GM04504 (cell line): ENCODE data around the gene SSU72.
"Not testable (repeated sequence)": the region's sequence is repeated elsewhere in the genome, so short reads cannot be mapped to it uniquely, and the experiment has no call there.

ENCODE experiments used
- DNase-seq: peaks from one replicate; pipeline ENCODE4 v3.0.0-alpha.2; 2012; ENCODE audit warnings: low read depth

SSU72 gene

GRCh38 chr1:1540818-1541628, 33.6 kb downstream of the SSU72 start:
- DNase-seq: no peak

- peak; percentile 41 for DNase-seq
Observed at GRCh38 chr1:1540090-1540817, 34.4 kb downstream of the SSU72 start, which contains the start of gene TMEM240. TMEM240 (minus strand) TSS chr1:1540624; CDS start chr1:1540346, 278 bp downstream.

- no peak for DNase-seq
Observed at GRCh38 chr1:1539310-1540089, 35.2 kb downstream of the SSU72 start.

- DNase-seq: no peak
Observed at GRCh38 chr1:1538989-1539309, 35.7 kb downstream of the SSU72 start.

- no peak for DNase-seq
Observed at GRCh38 chr1:1538334-1538733, 36.3 kb downstream of the SSU72 start.

GRCh38 chr1:1537626-1538250, 36.9 kb downstream of the SSU72 start:
- no peak for DNase-seq

GRCh38 chr1:1536938-1537546, 37.6 kb downstream of the SSU72 start:
- DNase-seq: no peak

- DNase-seq: no peak
Observed at GRCh38 chr1:1536019-1536937, 38.4 kb downstream of the SSU72 start.

GRCh38 chr1:1535201-1536018, 39.3 kb downstream of the SSU72 start:
- no peak for DNase-seq

GRCh38 chr1:1534401-1535154, 40.1 kb downstream of the SSU72 start:
- DNase-seq: no peak

- not testable (repeated sequence) for DNase-seq
Observed at GRCh38 chr1:1533894-1534291, 40.8 kb downstream of the SSU72 start.

GRCh38 chr1:1533176-1533893, 41.3 kb downstream of the SSU72 start:
- not testable (repeated sequence) for DNase-seq

- no peak for DNase-seq
Observed at GRCh38 chr1:1531947-1532346, 42.7 kb downstream of the SSU72 start.

- no peak for DNase-seq
Observed at GRCh38 chr1:1529936-1530335, 44.7 kb downstream of the SSU72 start.

GRCh38 chr1:1529321-1529720, 45.3 kb downstream of the SSU72 start:
- DNase-seq: no peak

- no peak for DNase-seq
Observed at GRCh38 chr1:1528301-1529267, 46.1 kb downstream of the SSU72 start.
